GM10266 (cell line): ENCODE results near the gene STX1B.
"Not testable (repeated sequence)": the region's sequence is repeated elsewhere in the genome, so short reads cannot be mapped to it uniquely, and the experiment has no call there.

Experiments
- DNase-seq: peaks from one replicate; pipeline ENCODE4 v3.0.0; 2012; ENCODE audit errors: extremely low spot score
- TF ChIP-seq, protein P1 (sequence below): IDR thresholded peaks from 2 replicates; pipeline ENCODE4 v1.5.1; 2012; ENCODE audit warnings: mild to moderate bottlenecking, low read depth; ENCODE audit not compliant: control insufficient read depth, insufficient read depth; ENCODE audit errors: missing control alignments

STX1B gene

DNA sequence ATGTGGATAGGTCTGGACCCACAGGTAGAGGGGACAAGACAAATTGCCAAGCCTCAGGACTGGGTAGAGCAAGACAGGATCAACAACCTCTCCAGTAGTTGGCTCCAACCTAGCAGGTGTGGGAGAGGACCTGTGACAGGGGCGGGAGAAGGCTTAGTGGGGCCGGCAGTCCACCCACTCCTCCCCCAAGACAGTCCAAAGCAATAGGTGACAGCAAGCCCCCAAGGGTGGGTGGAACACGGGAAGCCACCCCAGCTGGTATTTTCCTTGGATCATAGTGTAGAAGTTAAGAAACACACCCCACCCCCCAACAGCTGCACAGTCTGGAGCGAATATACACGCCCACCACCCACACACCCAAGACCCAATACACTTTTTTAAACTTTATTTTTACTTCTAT is 18.8 kb upstream of the STX1B start:
- TF ChIP-seq, protein P1, sequence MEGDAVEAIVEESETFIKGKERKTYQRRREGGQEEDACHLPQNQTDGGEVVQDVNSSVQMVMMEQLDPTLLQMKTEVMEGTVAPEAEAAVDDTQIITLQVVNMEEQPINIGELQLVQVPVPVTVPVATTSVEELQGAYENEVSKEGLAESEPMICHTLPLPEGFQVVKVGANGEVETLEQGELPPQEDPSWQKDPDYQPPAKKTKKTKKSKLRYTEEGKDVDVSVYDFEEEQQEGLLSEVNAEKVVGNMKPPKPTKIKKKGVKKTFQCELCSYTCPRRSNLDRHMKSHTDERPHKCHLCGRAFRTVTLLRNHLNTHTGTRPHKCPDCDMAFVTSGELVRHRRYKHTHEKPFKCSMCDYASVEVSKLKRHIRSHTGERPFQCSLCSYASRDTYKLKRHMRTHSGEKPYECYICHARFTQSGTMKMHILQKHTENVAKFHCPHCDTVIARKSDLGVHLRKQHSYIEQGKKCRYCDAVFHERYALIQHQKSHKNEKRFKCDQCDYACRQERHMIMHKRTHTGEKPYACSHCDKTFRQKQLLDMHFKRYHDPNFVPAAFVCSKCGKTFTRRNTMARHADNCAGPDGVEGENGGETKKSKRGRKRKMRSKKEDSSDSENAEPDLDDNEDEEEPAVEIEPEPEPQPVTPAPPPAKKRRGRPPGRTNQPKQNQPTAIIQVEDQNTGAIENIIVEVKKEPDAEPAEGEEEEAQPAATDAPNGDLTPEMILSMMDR = no peak
- no peak for DNase-seq

DNA sequence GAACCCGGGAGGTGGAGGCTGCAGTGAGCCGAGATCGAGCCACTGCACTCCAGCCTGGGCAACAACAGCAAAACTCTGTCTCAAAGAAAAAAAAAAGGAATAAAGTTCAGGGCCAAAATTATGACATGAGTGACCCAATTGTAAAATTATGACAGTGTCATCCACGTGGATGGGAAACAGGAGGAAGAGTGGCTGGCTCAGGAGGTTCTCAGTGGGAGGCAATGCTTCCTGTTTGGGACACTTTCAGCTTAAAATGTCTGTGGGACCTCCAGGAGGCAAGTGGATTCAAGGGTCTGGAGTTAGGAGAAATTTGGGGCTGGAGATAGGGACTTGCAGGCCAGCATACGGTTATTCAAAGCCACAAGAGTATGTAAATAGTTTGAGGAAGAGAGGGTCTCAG is 14.9 kb upstream of the STX1B start:
- no peak for DNase-seq
- TF ChIP-seq, protein P1 = no peak

DNA sequence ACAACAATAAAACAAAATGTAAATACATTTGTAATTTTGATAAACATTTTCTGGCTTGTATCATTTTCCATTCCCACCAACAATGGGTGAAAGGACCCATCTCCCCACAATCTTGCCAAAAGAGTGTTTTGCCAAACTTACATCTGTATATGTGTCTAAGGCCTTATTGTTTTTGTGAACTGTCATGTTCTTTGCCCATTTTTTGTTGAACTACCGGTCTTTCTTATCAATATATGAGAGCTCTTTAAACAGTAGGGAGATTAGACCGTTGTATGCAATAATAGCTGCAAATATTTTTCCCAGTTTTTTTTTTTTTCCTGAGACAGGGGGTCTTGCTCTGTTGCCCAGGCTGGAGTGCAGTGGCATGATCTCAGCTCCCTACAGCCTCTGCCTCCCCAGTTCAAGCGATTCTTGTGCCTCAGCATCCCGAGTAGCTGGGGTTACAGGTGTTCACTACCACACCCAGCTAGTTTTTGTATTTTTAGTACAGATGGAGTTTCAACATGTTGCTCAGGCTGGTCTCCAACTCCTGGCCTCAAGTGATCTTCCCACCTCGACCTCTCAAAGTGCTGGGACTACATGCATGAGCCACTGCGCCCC is 13.3 kb upstream of the STX1B start:
- DNase-seq = no peak
- TF ChIP-seq, protein P1 = no peak

DNA sequence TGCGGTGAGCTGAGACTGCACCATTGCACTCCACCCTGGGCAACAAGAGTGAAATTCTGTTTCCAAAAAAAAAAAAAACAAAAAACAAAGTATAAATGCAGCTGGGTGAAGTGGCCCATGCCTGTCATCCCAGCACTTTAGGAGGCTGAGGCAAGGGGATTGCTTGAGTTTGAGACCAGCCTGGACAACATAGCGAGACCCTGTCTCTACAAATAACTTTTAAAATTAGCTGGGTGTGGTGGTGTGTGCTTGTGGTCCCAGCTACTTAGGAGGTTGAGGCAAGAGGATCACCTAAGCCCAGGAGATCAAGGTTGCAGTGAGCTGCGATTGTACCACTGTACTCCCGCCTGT is 12.8 kb upstream of the STX1B start:
- TF ChIP-seq, protein P1 = no peak
- DNase-seq = no peak

DNA sequence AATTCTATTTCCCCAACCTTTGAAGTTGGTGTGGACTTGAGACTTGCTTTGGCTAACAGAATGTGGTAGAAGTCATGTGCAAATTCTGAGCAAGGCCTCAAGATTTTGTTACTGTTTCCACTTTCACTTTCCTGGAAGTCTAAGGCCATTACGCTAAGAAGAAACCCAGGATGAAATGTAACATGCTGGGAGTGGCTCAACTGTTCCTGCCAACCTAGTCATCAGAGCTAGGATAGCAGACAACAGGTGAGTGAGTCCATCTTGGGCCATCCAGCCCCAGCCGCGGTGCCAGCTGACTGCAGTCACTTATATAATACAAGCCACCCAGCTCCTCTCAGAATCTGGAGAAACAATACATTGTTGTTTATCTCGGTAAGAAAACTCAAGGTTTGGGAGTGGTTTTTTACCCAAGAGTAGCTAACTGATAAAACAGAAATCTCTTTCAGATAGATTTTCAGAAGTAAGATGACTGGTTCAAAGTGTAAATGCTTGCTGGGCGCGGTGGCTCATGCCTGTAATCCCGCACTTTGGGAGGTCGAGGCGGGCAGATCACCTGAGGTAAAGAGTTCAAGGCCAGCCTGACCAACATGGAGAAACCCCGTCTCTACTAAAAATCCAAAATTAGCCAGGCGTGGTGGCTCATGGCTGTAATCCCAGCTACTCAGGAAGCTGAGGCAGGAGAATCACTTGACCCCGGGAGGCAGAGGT is 12.3 kb upstream of the STX1B start:
- no peak for DNase-seq
- TF ChIP-seq, protein P1 = no peak

DNA sequence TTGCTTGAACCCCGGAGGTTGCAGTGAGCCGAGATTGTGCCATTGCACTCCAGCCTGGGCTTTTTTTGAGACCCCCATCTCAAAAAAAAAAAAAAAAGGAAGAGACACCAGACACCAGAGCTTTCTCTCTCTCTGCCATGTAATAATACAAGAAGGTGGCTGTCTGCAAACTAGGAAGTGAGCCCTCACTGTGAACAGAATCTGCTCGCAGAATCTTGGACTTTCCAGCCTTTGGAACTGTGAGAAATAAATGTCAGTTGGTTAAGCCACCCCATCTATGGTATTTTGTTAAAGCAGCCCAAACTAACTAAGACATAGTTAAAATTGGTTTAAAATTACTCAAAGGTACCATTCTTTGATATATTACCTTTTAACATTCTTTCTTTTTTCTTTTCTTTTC is 10.1 kb upstream of the STX1B start:
- TF ChIP-seq, protein P1 = no peak
- DNase-seq = no peak

DNA sequence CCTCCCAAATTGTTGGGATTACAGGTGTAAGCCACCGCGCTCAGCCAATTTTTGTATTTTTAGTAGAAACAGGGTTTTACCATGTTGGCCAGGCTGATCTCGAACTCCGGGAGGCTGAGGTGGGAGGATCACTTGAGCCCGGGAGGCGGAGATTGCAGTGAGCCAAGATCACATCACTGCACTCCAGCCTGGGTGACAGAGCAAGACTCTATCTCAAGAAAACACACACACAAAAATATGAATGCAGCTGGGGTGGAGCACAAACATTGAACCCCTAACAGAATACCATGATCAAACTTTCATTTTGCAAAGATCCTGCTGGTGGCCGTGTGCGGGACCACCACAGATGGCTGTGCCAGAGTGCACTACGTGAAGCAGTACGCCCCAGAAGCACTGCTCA is 7.3 kb upstream of the STX1B start:
- not testable (repeated sequence) for DNase-seq

GRCh38 chr16:31016018-31016417 is 5.6 kb upstream of the STX1B start:
- TF ChIP-seq, protein P1 = no peak
- no peak for DNase-seq

- DNase-seq = not testable (repeated sequence)
These were observed 2.9 kb upstream of the STX1B start for GRCh38 chr16:31013292-31013691.

DNA sequence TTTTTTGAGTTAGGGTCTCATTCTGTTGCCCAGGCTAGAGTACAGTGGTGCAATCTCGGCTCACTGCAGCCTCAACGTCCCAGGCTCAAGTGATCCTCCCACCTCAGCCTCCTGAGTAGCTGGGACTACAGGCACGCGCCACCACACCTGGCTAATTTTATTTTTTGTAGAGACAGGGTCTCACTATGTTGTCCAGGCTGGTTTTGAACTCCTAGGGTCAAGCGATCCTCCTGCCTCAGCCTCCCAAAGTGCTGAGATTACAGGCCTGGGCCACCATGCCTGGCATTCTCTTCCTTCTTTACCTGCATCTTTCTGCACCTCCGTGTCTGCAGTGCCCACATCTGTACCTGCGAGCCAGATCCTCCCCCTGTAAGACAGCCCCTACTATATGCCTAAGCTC is 1.4 kb upstream of the STX1B start:
- not testable (repeated sequence) for DNase-seq
